GM19099 (cell line): Measurements from ENCODE around the gene GPR17.

Experiments used
- POLR2A ChIP-seq: IDR thresholded peaks from 3 replicates; pipeline ENCODE4 v1.6.1; 2011; ENCODE audit warnings: low read depth; ENCODE audit not compliant: insufficient read length; ENCODE audit errors: extremely low read depth

The GPR17 gene, protein sequence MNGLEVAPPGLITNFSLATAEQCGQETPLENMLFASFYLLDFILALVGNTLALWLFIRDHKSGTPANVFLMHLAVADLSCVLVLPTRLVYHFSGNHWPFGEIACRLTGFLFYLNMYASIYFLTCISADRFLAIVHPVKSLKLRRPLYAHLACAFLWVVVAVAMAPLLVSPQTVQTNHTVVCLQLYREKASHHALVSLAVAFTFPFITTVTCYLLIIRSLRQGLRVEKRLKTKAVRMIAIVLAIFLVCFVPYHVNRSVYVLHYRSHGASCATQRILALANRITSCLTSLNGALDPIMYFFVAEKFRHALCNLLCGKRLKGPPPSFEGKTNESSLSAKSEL

DNA sequence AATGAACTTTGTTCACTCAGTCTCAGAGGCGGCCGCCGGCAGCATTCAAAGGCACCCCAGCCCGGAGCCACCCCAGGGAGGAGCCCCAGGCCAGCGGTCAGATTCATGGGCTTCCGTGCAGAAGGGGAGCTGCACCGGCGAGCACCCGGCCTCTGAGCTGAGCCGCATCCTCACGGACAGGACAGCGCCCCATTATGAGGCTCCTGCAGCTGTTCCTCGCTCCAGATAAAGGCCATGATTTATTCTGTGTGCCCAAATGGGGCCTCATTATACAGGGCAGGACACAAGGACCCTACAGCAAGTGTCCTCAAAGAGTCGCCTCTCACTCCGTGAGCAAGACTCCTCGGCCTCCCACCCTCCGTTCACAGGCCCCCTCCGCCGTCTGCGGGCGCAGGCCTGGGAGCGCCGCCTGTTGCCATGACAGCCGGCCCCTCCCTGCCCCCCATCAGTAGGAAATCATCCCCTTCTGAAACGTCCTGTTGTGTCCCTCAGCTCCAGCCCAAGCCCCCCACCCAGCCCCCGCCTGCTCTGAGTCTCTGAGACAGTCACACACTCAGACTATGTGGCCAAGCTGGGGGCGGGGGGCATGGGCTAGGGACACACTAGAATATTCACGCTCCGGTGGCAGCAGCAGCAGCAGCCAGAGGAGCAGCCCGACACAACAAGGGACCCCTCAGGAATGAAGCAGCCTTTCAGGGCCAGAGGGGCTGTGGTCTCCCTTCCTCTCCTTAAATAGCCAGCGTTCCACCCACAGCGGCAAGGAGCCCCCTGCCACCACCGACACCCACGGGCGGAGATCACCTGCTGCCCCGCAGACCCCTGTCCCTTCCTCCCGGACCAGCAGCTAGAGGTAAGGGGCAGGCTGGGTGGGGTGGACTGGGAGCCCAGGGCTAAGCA, at the start of gene GPR17:
TSS of gene GPR17 (plus strand) at position 759 of the 897 bp plus-strand sequence. CDS start 4,583 bp downstream, outside the sequence.
- no peak for TF ChIP-seq POLR2A

DNA sequence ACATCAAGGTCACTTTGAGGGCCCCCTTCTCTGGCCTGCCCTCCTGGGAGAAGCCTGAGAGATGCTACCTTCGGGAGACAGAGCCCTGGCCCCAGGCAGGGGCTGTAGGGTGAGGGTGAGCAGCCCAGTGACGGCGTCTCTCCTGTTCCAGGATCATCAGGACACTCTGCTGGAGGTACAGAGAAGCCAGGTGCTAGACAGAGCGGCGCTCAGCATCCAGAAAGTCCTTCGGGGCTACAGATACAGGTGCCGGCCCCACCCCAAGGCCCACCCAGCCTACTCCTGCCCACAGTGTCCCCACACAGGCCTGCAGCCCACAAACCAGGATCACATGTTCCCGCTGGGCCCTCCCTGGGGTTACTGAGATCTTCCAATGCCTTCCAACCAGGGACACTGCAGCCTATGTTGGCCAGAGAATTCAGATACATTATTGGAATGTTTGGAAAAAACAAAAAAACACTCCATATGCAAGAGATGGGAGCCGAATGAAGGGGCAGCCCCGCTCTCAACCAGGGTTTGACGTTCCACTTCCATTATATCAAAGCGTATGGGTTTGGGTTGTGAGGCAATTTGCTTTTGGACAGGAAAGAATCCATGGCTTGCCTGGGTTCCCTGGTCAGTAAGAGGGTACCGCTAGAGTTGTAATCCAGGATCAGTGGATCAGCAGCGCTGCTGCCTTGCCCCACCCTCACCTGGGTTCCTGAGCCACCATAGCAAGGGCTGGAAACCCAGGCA, 49.5 kb upstream of the GPR17 start:
- no peak for TF ChIP-seq POLR2A

DNA sequence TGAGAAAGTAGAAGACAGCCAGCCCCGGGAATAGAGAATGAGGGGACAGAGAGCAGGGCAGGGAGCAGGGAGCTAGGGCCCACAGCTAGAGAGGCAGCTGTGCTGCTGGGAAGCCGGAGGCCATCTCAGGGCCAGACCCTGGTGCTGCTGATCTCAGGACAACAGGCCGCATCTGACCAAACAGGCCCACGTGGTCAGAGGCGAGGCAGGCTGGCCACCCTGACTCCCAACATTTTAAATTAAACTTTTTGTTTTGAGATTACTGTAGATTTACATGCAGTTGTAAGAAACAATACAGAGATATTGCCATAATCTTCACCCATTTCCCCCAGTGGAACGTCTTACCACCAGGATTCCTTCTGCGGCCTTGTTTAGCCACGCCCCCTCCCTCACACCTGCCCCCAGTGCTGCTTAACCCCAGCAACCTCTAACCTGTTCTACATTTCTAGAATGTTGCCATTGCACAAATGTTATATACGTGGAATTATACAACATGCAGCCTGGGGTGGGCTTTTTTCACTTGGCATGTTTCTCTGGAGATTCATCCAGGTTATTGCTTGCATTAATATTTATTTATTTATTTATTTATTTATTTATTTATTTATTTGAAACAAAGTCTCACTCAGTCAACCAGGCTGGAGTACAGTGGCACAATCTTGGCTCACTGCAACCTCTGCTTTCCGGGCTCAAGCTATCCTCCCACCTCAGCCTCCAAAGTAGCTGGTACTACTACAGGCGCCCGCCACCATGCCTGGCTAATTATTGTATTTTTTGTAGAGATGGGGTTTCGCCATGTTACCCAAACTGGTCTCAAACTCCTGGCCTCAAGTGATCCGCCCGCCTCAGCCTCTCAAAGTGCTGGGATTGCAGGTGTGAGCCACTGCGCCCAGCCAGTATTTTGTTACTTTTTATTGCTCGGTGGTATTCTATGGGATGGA, 48.6 kb upstream of the GPR17 start:
- TF ChIP-seq POLR2A: no peak

DNA sequence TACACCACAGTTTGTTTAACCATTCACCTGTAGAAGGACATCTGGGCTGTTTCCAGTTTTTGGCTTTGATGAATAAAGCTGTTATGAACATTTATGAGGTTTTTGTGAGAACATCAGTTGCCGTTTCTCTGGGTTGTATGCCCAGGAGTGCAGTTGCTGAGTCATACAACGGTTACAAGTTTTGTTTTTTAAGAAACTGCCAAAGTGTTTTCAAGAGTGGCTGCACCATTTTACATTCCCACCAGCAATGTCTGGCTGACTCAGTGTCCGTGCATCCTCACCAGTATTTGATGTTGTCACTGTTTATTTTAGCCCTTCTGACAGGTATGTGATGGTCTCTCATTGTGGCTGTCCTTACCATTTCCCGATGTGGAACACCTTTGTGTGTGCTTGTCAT, 48.0 kb upstream of the GPR17 start:
- no peak for TF ChIP-seq POLR2A

DNA sequence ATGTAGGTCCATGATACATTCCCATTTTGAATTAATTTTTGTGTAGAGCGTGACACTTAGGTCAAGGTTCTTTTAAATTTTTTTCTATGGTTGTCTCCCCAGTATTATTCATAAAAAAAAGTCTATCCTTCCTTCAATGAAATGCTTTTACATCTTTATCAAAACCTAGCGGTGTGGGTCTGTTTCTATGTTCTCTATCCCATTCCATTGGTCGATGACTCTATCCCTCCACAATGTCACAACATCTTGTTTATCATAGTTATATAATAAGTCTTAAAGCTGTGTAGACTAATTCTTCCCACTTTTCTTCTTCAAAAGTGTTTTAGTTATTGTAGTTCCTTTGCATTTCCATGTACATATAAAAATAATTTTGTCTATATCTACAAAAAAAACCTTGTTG, 47.2 kb upstream of the GPR17 start:
- TF ChIP-seq POLR2A: no peak

DNA sequence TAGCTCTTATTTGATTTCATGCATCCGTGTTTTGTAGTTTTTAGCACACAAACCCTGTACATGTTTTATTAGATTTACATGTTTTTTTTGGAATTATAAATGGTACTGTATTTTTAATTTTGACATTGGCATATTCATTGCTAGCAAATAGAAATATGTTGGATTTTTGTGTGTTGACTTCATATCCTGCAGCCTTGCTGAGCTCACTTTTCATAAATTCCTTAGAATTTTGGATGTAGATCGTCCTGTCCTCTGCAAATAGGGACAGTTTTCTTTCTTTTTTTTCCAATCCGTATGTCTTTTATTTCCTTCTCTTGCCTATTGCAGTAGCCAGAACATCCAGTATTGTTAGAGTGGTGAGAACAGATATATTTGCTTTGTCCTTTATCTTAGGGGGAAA, 46.7 kb upstream of the GPR17 start:
- TF ChIP-seq POLR2A: no peak

DNA sequence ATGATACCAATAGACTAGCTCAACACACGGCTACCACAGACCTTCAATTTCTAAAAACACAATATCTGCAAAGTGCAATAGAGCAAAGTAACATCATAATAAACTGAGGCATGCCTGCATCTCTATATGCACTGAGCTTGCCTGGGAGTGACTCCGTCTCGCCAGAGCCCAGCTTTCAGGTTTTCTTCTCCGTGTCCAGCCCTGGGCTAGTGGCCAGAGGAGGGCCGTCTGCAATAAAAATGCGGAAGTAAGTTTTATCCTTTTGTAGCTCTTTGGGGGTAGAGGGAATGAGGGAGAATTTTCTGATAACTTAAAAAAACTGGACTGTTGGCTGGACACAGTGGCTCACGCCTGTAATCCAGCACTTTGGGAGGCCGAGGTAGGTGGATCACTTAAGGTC, 41.0 kb upstream of the GPR17 start:
- TF ChIP-seq POLR2A: no peak

DNA sequence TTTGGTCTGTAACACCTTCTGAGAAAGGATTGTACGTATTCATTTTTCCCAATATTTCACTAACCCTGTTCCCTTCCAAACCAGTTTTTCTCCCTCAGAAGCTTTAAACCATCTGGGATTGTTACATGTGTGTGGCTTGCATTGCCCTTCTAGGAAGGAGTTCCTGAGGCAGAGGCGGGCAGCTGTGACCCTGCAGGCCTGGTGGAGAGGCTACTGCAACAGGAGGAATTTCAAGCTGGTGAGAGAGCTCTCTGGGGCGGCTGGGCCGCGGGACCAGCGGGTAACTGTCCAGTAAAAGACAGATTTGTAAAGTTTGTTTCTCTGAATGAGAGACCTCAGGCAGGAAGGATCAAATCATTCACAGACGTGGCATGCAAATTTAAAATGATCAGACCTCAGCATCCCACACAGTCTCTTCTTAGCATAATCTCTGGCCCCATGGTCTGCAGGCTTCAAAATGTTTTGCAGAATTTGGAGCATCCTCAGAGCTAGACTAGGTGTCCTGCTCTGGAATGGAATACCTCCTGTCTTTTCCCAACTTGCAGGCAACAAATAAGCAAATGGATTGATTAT, 40.2 kb upstream of the GPR17 start:
- no peak for TF ChIP-seq POLR2A

DNA sequence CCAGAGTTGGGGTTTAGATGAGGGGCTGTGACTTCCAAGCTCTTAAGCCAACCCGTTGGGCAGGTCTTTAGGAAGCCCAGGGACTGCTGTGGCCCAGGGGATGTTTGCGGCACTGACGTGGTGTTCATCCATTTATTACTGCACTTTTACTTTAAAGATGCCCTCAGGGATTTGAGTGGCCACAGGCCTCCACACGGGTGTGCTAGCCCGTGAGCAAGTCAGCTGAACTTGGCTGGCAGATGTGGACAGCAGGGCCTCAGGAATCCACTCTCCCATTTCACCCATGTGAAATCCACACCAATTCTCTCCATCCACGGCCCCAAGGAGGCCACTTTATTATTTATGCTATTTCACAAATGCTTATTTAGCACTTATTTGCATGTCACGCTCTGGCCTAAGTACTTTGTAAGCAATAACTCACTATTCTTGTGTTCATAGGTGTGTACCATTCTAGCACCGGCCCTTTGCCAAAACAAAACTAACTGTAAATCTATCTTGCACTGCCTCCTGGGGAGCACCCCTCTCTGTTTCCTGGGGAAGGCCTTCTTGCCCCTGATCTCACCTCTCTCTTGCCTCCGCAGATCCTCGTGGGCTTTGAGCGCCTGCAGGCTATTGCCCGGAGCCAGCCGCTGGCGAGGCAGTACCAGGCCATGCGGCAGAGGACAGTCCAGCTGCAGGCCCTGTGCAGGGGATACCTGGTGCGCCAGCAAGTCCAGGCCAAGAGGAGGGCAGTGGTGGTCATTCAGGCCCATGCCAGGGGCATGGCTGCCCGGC, 39.1 kb upstream of the GPR17 start:
- no peak for TF ChIP-seq POLR2A

DNA sequence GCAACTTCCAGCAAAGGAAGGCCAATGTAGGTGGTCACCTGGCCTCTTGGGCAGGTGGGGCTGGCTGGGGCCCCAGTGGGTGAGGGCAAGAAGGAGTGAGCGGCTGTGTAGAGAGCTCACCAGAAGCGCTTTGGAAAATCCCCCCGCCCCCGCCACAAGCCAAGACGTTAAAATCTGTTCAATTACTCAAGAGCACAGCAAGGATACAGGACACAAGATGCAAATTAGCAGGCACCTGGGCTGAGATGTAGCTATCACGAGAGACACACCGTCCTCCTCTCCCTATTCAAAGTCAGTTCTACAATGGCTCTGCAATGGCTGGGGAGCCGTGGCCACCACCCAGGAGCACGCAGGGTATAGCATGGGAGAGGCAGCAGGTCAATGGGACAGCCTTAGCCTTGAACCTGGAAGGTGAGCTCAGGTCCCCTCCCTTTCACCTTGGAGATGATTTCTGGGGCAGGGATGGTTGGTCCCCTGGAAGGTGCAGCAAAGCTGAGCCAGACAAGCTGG, 38.5 kb upstream of the GPR17 start:
- no peak for TF ChIP-seq POLR2A

DNA sequence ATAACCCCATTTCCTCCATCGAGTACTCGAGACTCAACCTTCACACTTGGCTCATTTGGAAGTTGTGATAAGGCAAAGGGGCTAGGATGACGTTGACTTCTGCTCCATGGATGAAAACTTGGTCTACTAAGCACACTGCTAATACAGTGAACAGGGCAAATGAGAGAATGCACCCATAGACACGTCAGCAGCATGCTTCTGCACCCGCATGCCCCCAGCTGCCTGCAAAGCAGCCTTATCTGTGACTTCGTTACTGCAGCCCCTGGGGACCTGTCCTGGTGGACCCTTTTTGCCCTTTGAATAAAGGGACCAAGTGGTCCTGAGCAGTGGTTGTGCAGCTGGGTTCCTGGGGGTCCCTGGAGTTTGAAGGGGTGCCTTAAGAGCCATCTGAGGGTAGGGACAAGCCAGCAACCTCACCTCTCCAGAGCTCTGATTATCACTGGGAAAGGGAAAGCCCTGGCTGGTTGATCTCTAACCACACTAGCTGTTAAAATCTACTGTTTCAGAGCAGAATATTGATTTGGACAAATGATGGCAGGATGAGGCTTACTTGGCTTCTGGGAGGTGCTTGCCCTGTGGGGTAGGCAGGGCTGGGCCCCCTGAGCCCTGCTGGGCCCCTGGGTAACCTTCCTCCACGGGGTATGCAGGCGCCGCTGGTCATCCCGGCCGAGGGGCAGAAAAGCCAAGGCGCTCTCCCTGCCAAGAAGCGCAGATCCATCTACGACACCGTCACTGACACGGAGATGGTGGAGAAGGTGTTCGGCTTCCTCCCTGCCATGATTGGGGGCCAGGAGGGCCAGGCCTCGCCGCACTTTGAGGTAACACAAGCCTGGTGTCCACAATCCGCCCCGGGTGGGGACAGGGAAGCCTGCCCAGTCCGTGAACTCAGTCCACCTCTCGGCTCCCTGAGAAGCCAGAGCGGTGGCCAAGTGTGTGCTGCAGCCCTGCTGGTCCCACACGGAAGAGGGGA, 37.6 kb upstream of the GPR17 start:
- TF ChIP-seq POLR2A: no peak

DNA sequence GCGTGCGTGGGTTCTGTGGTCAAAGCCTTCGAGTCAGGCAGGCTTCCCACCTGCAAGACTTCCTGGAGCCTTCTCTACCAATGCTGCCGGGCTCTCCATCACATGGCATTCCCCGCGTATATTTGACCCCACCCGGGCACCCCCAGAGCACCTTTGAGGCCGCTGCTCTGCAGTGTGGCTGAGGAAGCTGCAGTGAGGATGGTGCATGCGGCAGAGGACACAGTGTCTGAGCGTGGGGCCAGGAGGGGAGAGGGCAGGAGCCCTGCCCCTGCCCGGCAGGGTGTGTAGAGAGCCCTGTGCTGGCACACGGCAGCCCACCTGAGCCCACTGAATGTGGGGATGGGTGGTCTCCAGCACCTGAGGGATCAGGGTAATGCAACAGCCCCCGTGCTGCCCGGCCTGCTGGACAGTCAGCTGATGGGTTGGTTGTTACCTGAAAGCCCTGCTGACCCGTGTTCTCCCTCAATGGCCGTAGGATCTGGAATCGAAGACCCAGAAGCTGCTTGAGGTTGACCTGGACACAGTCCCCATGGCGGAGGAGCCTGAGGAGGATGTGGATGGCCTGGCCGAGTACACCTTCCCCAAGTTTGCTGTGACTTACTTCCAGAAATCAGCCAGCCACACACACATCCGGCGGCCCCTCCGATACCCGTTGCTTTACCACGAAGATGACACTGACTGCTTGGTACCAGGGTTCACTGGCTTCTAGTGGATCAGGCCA, 36.8 kb upstream of the GPR17 start:
- no peak for TF ChIP-seq POLR2A

DNA sequence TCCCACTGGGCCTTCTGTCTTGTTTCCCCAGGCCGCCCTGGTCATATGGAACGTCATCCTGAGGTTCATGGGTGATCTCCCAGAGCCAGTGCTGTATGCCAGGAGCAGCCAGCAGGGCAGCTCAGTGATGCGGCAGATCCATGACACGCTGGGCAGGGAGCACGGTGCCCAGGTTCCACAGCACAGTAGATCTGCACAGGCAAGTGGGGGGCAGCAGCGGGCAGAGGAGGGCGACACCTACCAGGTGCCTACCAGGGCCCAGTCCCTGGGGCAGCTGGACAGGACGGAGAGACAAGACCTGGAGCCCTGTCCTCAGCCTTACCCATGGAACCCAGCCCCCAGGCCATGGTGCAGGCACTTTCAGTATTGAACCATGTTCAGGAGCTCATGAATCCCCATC, 36.1 kb upstream of the GPR17 start:
- TF ChIP-seq POLR2A: no peak
